Keratinocyte (primary cell): Measurements from ENCODE around the gene HCK.

Source experiments
- EZH2 ChIP-seq: IDR thresholded peaks from one replicate; pipeline ENCODE4 v1.6.1; 2012; ENCODE audit warnings: inconsistent platforms, mild to moderate bottlenecking, low read length, moderate library complexity
- TF ChIP-seq, protein P1 (sequence below), 3 experiments: IDR thresholded peaks in 1 of 3; conservative IDR thresholded peaks in 1 of 3; optimal IDR thresholded peaks in 1 of 3; 2 replicates in 2 of 3; 3 replicates in 1 of 3; pipeline versions ENCODE3 to v1.5.1; 2011; ENCODE audit warnings: low read length in 3 of 3, mild to moderate bottlenecking in 3 of 3, moderate library complexity in 2 of 3, control low read depth in 1 of 3, inconsistent platforms in 1 of 3; ENCODE audit not compliant: insufficient read depth in 2 of 3; ENCODE audit errors: extremely low read depth in 1 of 3

DNA sequence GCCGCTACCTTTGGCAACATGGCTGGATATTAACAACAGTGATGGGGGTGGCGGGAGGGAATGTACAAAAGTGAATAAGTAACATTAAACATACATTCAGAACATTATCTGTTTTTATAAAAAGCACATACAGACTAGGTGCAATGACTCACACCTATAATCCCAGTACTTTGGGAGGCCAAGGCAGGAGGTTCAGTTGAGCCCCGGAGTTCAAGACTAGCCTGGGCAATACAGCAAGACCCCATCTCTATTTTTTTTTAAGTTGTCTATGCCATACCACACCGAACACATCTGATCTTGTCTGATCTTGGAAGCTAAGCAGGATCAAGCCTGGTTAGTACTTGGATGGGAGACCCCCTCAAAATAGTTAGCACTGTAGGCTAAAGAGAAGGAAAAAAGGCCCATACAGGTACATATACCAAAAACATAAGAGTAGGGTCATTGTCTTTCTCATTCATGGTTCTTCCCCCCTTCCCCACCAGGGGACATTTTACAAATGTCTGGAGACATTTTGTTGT, 1.7 kb upstream of the HCK start:
- TF ChIP-seq, protein P1, sequence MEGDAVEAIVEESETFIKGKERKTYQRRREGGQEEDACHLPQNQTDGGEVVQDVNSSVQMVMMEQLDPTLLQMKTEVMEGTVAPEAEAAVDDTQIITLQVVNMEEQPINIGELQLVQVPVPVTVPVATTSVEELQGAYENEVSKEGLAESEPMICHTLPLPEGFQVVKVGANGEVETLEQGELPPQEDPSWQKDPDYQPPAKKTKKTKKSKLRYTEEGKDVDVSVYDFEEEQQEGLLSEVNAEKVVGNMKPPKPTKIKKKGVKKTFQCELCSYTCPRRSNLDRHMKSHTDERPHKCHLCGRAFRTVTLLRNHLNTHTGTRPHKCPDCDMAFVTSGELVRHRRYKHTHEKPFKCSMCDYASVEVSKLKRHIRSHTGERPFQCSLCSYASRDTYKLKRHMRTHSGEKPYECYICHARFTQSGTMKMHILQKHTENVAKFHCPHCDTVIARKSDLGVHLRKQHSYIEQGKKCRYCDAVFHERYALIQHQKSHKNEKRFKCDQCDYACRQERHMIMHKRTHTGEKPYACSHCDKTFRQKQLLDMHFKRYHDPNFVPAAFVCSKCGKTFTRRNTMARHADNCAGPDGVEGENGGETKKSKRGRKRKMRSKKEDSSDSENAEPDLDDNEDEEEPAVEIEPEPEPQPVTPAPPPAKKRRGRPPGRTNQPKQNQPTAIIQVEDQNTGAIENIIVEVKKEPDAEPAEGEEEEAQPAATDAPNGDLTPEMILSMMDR (optimal IDR thresholded peaks at IDR 0.05 in 1 of 3, IDR thresholded peaks at IDR 0.05 in 1 of 3, conservative IDR thresholded peaks at IDR 0.05 in 1 of 3; ENCODE audit: extremely low read depth in 1 of 3, insufficient read depth in 2 of 3, low read length in 3 of 3), result no peak
- TF ChIP-seq EZH2, result no peak
